Lung (tissue), 12 donors: Measurements from ENCODE around the gene CLASP1. TPM values are rescaled to one million over a fixed set of nuclear protein-coding genes. Genes with fewer than 3 reads are reported as not detected.
A peak's percentile ranks its signal among the peaks of the same experiment; 100 is the strongest.

Experiments used
- ATAC-seq: fragments of 200-7000 bp; cut with Tn5 transposase; one replicate; pipeline ENCODE4 v1.9.1; 2020; ENCODE audit warnings: moderate number of reproducible peaks; ENCODE audit not compliant: insufficient read depth, low FRiP score
- DNase-seq, 3 donors: peaks; one replicate each; pipeline ENCODE4 v3.0.0-alpha.2; 2013 to 2017
- H3K27ac ChIP-seq, 2 donors: one replicate each; pipeline ENCODE4 v1.5.1; 2013; ENCODE audit warnings: mild to moderate bottlenecking in 2 of 2, moderate library complexity in 2 of 2, control low read depth in 1 of 2, inconsistent platforms in 1 of 2, low read depth in 1 of 2, low read length in 1 of 2
- H3K27me3 ChIP-seq, 3 donors: one replicate each; pipeline ENCODE4 v1.5.1; 2013; ENCODE audit warnings: low read length in 2 of 3; ENCODE audit not compliant: control insufficient read depth in 3 of 3, insufficient read depth in 3 of 3
- H3K36me3 ChIP-seq, 4 donors: one replicate each; pipeline ENCODE4 v1.5.1; 2013; ENCODE audit warnings: low read length in 4 of 4, mild to moderate bottlenecking in 1 of 4, moderate library complexity in 1 of 4; ENCODE audit not compliant: control insufficient read depth in 4 of 4, insufficient read depth in 4 of 4
- H3K4me1 ChIP-seq, 5 donors: one replicate each; pipeline ENCODE4 v1.5.1; 2013; ENCODE audit warnings: low read length in 5 of 5, mild to moderate bottlenecking in 2 of 5, moderate library complexity in 1 of 5; ENCODE audit not compliant: control insufficient read depth in 5 of 5, insufficient read depth in 5 of 5
- H3K4me3 ChIP-seq: one replicate; pipeline ENCODE4 v1.5.1; 2013; ENCODE audit warnings: mild to moderate bottlenecking, control low read depth, moderate library complexity
- H3K9ac ChIP-seq, 2 donors: one replicate each; pipeline ENCODE4 v1.5.1; 2013; ENCODE audit warnings: low read length in 2 of 2, control low read depth in 1 of 2; ENCODE audit not compliant: insufficient read depth in 1 of 2
- H3K9me3 ChIP-seq, 4 donors: one replicate each; pipeline ENCODE4 v1.5.1; 2013; ENCODE audit warnings: low read length in 3 of 4, mild to moderate bottlenecking in 1 of 4, moderate library complexity in 1 of 4; ENCODE audit not compliant: control insufficient read depth in 4 of 4, insufficient read depth in 3 of 4
- CTCF ChIP-seq: IDR thresholded peaks from 2 replicates; pipeline ENCODE4 v1.5.1; 2012; ENCODE audit warnings: mild to moderate bottlenecking; ENCODE audit errors: control extremely low read depth, extremely low read depth
- WGBS, 2 donors: extraction: QIAGEN DNeasy Blood & Tissue Kit; methylation state at CpG; one replicate each; pipeline ENCODE4 v1.1.7; 2013; 5-methylcytosine and 5-hydroxymethylcytosine counted together
- polyA plus RNA-seq, 2 donors: library from polyadenylated mRNA; stranded (reverse); fragments of 200-250 nt; gene quantifications; one replicate each; pipeline ENCODE4 v1.2.1, GENCODE V29; 2013
- total RNA-seq, 2 donors: library from RNA; depleted of rRNA in 1 of 2; stranded (reverse); fragments of >200 nt in 1 of 2; gene quantifications; one replicate each; pipeline ENCODE4 v1.2.1, GENCODE V29; 2014 to 2021
- donor health status: control.
- donor health status: control.
- donor health status: Bipolar disorder and iron deficiency.
- donor health status: healthy.
- donor health status: DM: yes; HTN: yes; CAD: no.

The CLASP1 gene
- total and polyA plus RNA-seq, 4 donors: 7.4 to 128 (median 30.6) TPM

GRCh38 chr2:121386707-121387106 is 262.6 kb downstream of the CLASP1 start:
- no peak overlapping the region for H3K9ac ChIP-seq
- ATAC-seq: no peak
- peaks cover 20 to 43% (median 28%) of the 10 kb centered on the region in 4 donors for H3K36me3 ChIP-seq
- WGBS, 2 donors: 65 to 78% methylated on average over 2 of the region's 2 CpGs
- no peaks in the 10 kb centered on the region for H3K27me3 ChIP-seq
- no peak overlapping the region for H3K27ac ChIP-seq
- no peak for TF ChIP-seq CTCF
- H3K4me3 ChIP-seq: no peak overlapping the region
- no peaks in the 10 kb centered on the region for H3K9me3 ChIP-seq
- H3K4me1 ChIP-seq: no peaks in the 10 kb centered on the region
- no peak for DNase-seq

- peaks cover 18 to 47% (median 29%) of the 10 kb centered on the region in 4 donors for H3K36me3 ChIP-seq
- H3K4me3 ChIP-seq: no peak overlapping the region
- H3K9me3 ChIP-seq: no peaks in the 10 kb centered on the region
- H3K4me1 ChIP-seq: no peaks in the 10 kb centered on the region
- ATAC-seq (no peak), DNase-seq (no peak)
- H3K9ac ChIP-seq: no peak overlapping the region
- no peaks in the 10 kb centered on the region for H3K27me3 ChIP-seq
- TF ChIP-seq CTCF: no peak
- peak overlapping the region in 1 of 2 donors; percentile 37 for H3K27ac ChIP-seq
These were observed 263.2 kb downstream of the CLASP1 start for GRCh38 chr2:121386102-121386501.

- H3K36me3 ChIP-seq: peaks cover 20 to 54% (median 35%) of the 10 kb centered on the region in 4 donors
- no peak overlapping the region for H3K4me3 ChIP-seq
- H3K27ac ChIP-seq: no peak overlapping the region
- no peak for ATAC-seq
- DNase-seq: no peak
- H3K4me1 ChIP-seq: no peaks in the 10 kb centered on the region
- H3K9me3 ChIP-seq: no peaks in the 10 kb centered on the region
- H3K9ac ChIP-seq: no peak overlapping the region
- TF ChIP-seq CTCF: no peak
- WGBS, 2 donors: 91 to 93% methylated on average over 4 of the region's 4 CpGs
- H3K27me3 ChIP-seq: no peaks in the 10 kb centered on the region
These were observed 266.5 kb downstream of the CLASP1 start for GRCh38 chr2:121382744-121383143.

- ATAC-seq: no peak
- Histone ChIP-seq H3K9ac (no peak overlapping the region), H3K9me3 (no peaks in the 10 kb centered on the region), H3K27me3 (no peaks in the 10 kb centered on the region), H3K27ac (no peak overlapping the region), H3K36me3 (peaks cover 7 to 52% (median 25%) of the 10 kb centered on the region in 4 donors), H3K4me3 (no peak overlapping the region), H3K4me1 (peaks cover 0 to 3% (median 0%) of the 10 kb centered on the region in 5 donors)
- DNase-seq: no peak
- 72 to 73% methylated on average over 5 of the region's 5 CpGs for WGBS, 2 donors
- TF ChIP-seq CTCF: no peak
These were observed 271.6 kb downstream of the CLASP1 start for GRCh38 chr2:121377646-121378045.
